H1 (cell line): ENCODE data around the gene UNC119. TPM values are rescaled to one million over a fixed set of nuclear protein-coding genes. Genes with fewer than 3 reads are reported as not detected.

Experiments used
- CTCF ChIA-PET: fragments of 300-600 bp; sonication (Branson Sonifier 250); formaldehyde crosslinking; loops from one replicate; lab custom pipeline; 2021; ENCODE audit not compliant: partially characterized antibody; lab: Charles Lee
- POLR2A ChIA-PET: fragments of 300-600 bp; sonication (Branson Sonifier 250); formaldehyde crosslinking; loops from one replicate; lab custom pipeline; 2021; ENCODE audit warnings: inconsistent platforms; ENCODE audit not compliant: partially characterized antibody; lab: Charles Lee
- DNase-seq, 2 experiments: peaks; one replicate each; pipeline versions ENCODE4 v3.0.0 to v3.0.0-alpha.2; 2010 to 2022; ENCODE audit warnings: low spot score in 2 of 2, low read depth in 1 of 2, mixed read lengths in 1 of 2
- FAIRE-seq: peaks from 2 replicates; lab custom pipeline; 2011; peaks lifted over from hg19 to GRCh38; lab: Jason Lieb, UNC
- H2AFZ ChIP-seq: 2 replicates; pipeline ENCODE4 v1.8.1; 2012; ENCODE audit warnings: low read length, inconsistent platforms
- H2AK5ac ChIP-seq: 2 replicates; pipeline ENCODE4 v1.6.1; 2013; ENCODE audit warnings: low read depth, low read length
- H2BK120ac ChIP-seq: replicated peaks from 2 replicates; pipeline ENCODE3; 2013; ENCODE audit warnings: low read depth, low read length, inconsistent platforms
- H2BK12ac ChIP-seq: 2 replicates; pipeline ENCODE4 v1.6.1; 2013; ENCODE audit warnings: low read depth, low read length
- H2BK15ac ChIP-seq: 2 replicates; pipeline ENCODE4 v1.6.1; 2013; ENCODE audit warnings: low read length
- H2BK20ac ChIP-seq: 2 replicates; pipeline ENCODE4 v1.6.1; 2013; ENCODE audit warnings: low read length
- H2BK5ac ChIP-seq: 2 replicates; pipeline ENCODE4 v1.6.1; 2013; ENCODE audit warnings: low read depth, low read length
- H3K14ac ChIP-seq: 2 replicates; pipeline ENCODE4 v1.6.1; 2013; ENCODE audit warnings: inconsistent platforms; ENCODE audit not compliant: insufficient read length
- H3K18ac ChIP-seq: 2 replicates; pipeline ENCODE4 v1.6.1; 2013; ENCODE audit warnings: low read length; ENCODE audit errors: extremely low read depth
- H3K23ac ChIP-seq: 2 replicates; pipeline ENCODE4 v1.6.1; 2013; ENCODE audit warnings: inconsistent platforms; ENCODE audit not compliant: insufficient read length
- H3K23me2 ChIP-seq: 2 replicates; pipeline ENCODE4 v1.6.1; 2013; ENCODE audit warnings: low read depth, low read length
- H3K27ac ChIP-seq: 2 replicates; pipeline ENCODE4 v1.6.1; 2011; ENCODE audit warnings: low read depth, low read length, inconsistent platforms
- H3K27me3 ChIP-seq, 4 experiments: replicated peaks in 1 of 4; 1 replicate in 1 of 4; 2 replicates in 3 of 4; pipeline versions ENCODE4 v1.6.1 to v1.8.1; 2011 to 2013; ENCODE audit warnings: low read length in 3 of 4, mild to moderate bottlenecking in 3 of 4, inconsistent platforms in 2 of 4, mixed read lengths in 2 of 4, moderate library complexity in 1 of 4; ENCODE audit not compliant: control insufficient read depth in 3 of 4, insufficient read depth in 3 of 4; ENCODE audit errors: extremely low read depth in 1 of 4
- H3K36me3 ChIP-seq, 4 experiments: 2 replicates each; pipeline versions ENCODE4 v1.6.1 to v1.8.1; 2011 to 2013; ENCODE audit warnings: mild to moderate bottlenecking in 4 of 4, low read length in 3 of 4, moderate library complexity in 2 of 4, control low read depth in 1 of 4, inconsistent platforms in 1 of 4; ENCODE audit not compliant: insufficient read depth in 4 of 4, control insufficient read depth in 2 of 4
- H3K4ac ChIP-seq: replicated peaks from 2 replicates; pipeline ENCODE3; 2013; ENCODE audit warnings: low read length, low read depth, mixed read lengths, inconsistent platforms; ENCODE audit not compliant: insufficient read length
- H3K4me1 ChIP-seq, 4 experiments: replicated peaks in 1 of 4; 1 replicate in 1 of 4; 2 replicates in 3 of 4; pipeline versions ENCODE4 v1.6.1 to v1.8.1; 2011 to 2013; ENCODE audit warnings: low read length in 3 of 4, inconsistent platforms in 2 of 4, mixed read lengths in 1 of 4; ENCODE audit not compliant: insufficient read depth in 4 of 4, control insufficient read depth in 3 of 4
- H3K4me2 ChIP-seq, 2 experiments: 2 replicates each; pipeline versions ENCODE4 v1.6.1 to v1.8.1; 2011 to 2013; ENCODE audit warnings: low read depth in 2 of 2, low read length in 2 of 2, control low read depth in 1 of 2, inconsistent platforms in 1 of 2, mild to moderate bottlenecking in 1 of 2; ENCODE audit not compliant: insufficient read depth in 1 of 2
- H3K4me3 ChIP-seq, 4 experiments: fragments of 200-600, 300-600 bp in 1 of 4; sonication (generic), shearing (Covaris generic), sonication (Bioruptor Twin) in 1 of 4; 2 replicates each; pipeline versions ENCODE4 v1.5.1 to v1.8.1; 2011 to 2016; ENCODE audit warnings: low read length in 4 of 4, low read depth in 3 of 4, control low read depth in 2 of 4, inconsistent platforms in 2 of 4, mild to moderate bottlenecking in 2 of 4, mixed read lengths in 1 of 4, moderate library complexity in 1 of 4; ENCODE audit not compliant: insufficient read depth in 2 of 4; ENCODE audit errors: extremely low read depth in 1 of 4
- H3K56ac ChIP-seq: replicated peaks from 2 replicates; pipeline ENCODE3; 2013; ENCODE audit warnings: low read depth, mild to moderate bottlenecking, mixed read lengths, low read length, inconsistent platforms; ENCODE audit not compliant: insufficient read length
- H3K79me1 ChIP-seq: 2 replicates; pipeline ENCODE4 v1.6.1; 2013; ENCODE audit warnings: low read depth, low read length, control low read depth
- H3K79me2 ChIP-seq, 2 experiments: 2 replicates each; pipeline versions ENCODE4 v1.6.1 to v1.8.1; 2012 to 2013; ENCODE audit warnings: low read length in 2 of 2, mild to moderate bottlenecking in 2 of 2, inconsistent platforms in 1 of 2; ENCODE audit not compliant: insufficient read depth in 2 of 2, control insufficient read depth in 1 of 2
- H3K9ac ChIP-seq, 4 experiments: replicated peaks in 1 of 4; 1 replicate in 1 of 4; 2 replicates in 3 of 4; pipeline versions ENCODE4 v1.6.1 to v1.8.1; 2011 to 2013; ENCODE audit warnings: low read depth in 3 of 4, low read length in 3 of 4, control low read depth in 2 of 4, mild to moderate bottlenecking in 2 of 4, moderate library complexity in 2 of 4, inconsistent platforms in 1 of 4; ENCODE audit errors: extremely low read depth in 1 of 4
- H3K9me3 ChIP-seq, 2 experiments: 2 replicates each; pipeline versions ENCODE4 v1.6.1 to v1.8.1; 2012 to 2013; ENCODE audit warnings: mild to moderate bottlenecking in 2 of 2, moderate library complexity in 2 of 2, control low read depth in 1 of 2, inconsistent platforms in 1 of 2, low read depth in 1 of 2, low read length in 1 of 2, mixed read lengths in 1 of 2; ENCODE audit not compliant: insufficient read depth in 2 of 2
- H4K20me1 ChIP-seq, 2 experiments: replicated peaks in 1 of 2; 2 replicates each; pipeline versions ENCODE3 to v1.8.1; 2011 to 2013; ENCODE audit warnings: inconsistent platforms in 2 of 2, low read length in 2 of 2, mild to moderate bottlenecking in 1 of 2; ENCODE audit not compliant: insufficient read depth in 2 of 2, control insufficient read depth in 1 of 2
- H4K5ac ChIP-seq: 2 replicates; pipeline ENCODE4 v1.6.1; 2013; ENCODE audit warnings: low read length, low read depth, mixed read lengths, inconsistent platforms; ENCODE audit not compliant: insufficient read length
- H4K8ac ChIP-seq: 2 replicates; pipeline ENCODE4 v1.8.0; 2013; ENCODE audit warnings: mild to moderate bottlenecking, moderate library complexity, low read length, inconsistent platforms; ENCODE audit not compliant: insufficient read depth; ENCODE audit errors: extremely low read depth
- H4K91ac ChIP-seq: replicated peaks from 2 replicates; pipeline ENCODE3; 2013; ENCODE audit warnings: low read length, mixed read lengths, inconsistent platforms; ENCODE audit not compliant: insufficient read length
- BCL11A ChIP-seq, 2 experiments: IDR thresholded peaks; one replicate each; pipeline ENCODE4 v1.6.1; 2011; ENCODE audit warnings: low read depth in 2 of 2, low read length in 2 of 2, mild to moderate bottlenecking in 2 of 2
- WGBS, 2 experiments: shearing (Covaris generic) in 1 of 2; methylation state at CpG; one replicate each; pipeline versions ENCODE4 v1.1.6 to v1.1.7; 2013 to 2015; ENCODE audit warnings: low lambda C conversion rate in 2 of 2, mixed read lengths in 2 of 2, inconsistent platforms in 1 of 2, low coverage in 1 of 2, missing lambda C conversion rate in 1 of 2; ENCODE audit not compliant: insufficient replicate concordance in 2 of 2, insufficient coverage in 1 of 2, insufficient read length in 1 of 2; ENCODE audit errors: extremely low coverage in 1 of 2, missing lambda C conversion rate in 1 of 2; 5-methylcytosine and 5-hydroxymethylcytosine counted together
- polyA plus RNA-seq, 7 experiments: library from polyadenylated mRNA; depleted of rRNA in 3 of 7; stranded (reverse) in 5 of 7; unstranded in 2 of 7; fragments of >200 nt in 5 of 7; fragments of 200-250 nt in 2 of 7; gene quantifications; 1 replicate in 5 of 7; 2 replicates in 1 of 7; 4 replicates in 1 of 7; pipeline versions ENCODE4 v1.2.1 to v1.2.3, GENCODE V29; 2011 to 2013; ENCODE audit warnings: missing spikeins in 2 of 7, mixed read lengths in 2 of 7
- total RNA-seq: library from RNA; stranded (reverse); fragmentation: NEBNext Ultra II Directional; extraction: Animal tissue kit (Norgen Biotek cat#: 25700); gene quantifications from 2 replicates; pipeline ENCODE4 v1.2.1, GENCODE V29; 2021

UNC119 gene
- total and polyA plus RNA-seq, 2 of the 8 experiments (the other 6 are each of a cell fraction or from before 2014, with no cell fraction given): 43.5 to 94.4 TPM

GRCh38 chr17:28506763-28507487 is 45.5 kb downstream of the UNC119 start:
- Histone ChIP-seq H3K23me2 (peaks cover 2% of the 10 kb centered on the region; the same call in 1 of the 2 replicates), H3K4me3 (no peak overlapping the region), H3K4me2 (peak overlapping the region in 1 of 2 experiments; percentile 26; a peak in 1 of 4 replicates), H3K56ac (no peak overlapping the region), H4K91ac (no peak overlapping the region), H2BK12ac (no peak overlapping the region), H4K5ac (no peak overlapping the region), H2BK5ac (no peak overlapping the region), H3K18ac (no peak overlapping the region), H3K9ac (no peak overlapping the region), H4K8ac (no peak overlapping the region; the same call in 1 of the 2 replicates), H3K4ac (no peak overlapping the region), H3K27ac (no peak overlapping the region), H3K36me3 (no peaks in the 10 kb centered on the region), H3K79me1 (no peaks in the 10 kb centered on the region), H3K9me3 (no peaks in the 10 kb centered on the region), H3K27me3 (peaks cover 0 to 8% (median 4%) of the 10 kb centered on the region in 4 experiments; a peak in 4 of 7 replicates), H4K20me1 (no peaks in the 10 kb centered on the region), H2BK15ac (no peak overlapping the region), H2BK20ac (no peak overlapping the region), H2AFZ (no peak overlapping the region), H2AK5ac (no peak overlapping the region), H3K4me1 (peaks cover 0 to 17% (median 7%) of the 10 kb centered on the region in 4 experiments; a peak in 6 of 7 replicates), H3K79me2 (no peaks in the 10 kb centered on the region), H3K14ac (no peak overlapping the region), H3K23ac (no peak overlapping the region), H2BK120ac (no peak overlapping the region)
- TF ChIP-seq BCL11A (IDR thresholded peaks at IDR 0.05; ENCODE audit: low read depth in 2 of 2, low read length in 2 of 2): no peak
- ChIA-PET POLR2A (interaction anchor here (1.2 to 1.5 kb wide), 3 partner anchors 29 to 149 kb away, joined by 3 to 4 read pairs (median 4); partner anchors contain the start of gene POLDIP2), CTCF (interaction anchor here (0.6 to 21.4 kb wide), 4 partner anchors 9 to 62 kb away, joined by 3 to 547 read pairs (median 6); no protein-coding TSS in a partner anchor)
- 90% methylated on average over 14 of the region's 14 CpGs; no CpG with 5 or more reads in 1 of the 2 experiments for WGBS, 2 experiments
- FAIRE-seq (no peak), DNase-seq (no peak)
